Measurements from ENCODE around the gene KIF25.

DNA sequence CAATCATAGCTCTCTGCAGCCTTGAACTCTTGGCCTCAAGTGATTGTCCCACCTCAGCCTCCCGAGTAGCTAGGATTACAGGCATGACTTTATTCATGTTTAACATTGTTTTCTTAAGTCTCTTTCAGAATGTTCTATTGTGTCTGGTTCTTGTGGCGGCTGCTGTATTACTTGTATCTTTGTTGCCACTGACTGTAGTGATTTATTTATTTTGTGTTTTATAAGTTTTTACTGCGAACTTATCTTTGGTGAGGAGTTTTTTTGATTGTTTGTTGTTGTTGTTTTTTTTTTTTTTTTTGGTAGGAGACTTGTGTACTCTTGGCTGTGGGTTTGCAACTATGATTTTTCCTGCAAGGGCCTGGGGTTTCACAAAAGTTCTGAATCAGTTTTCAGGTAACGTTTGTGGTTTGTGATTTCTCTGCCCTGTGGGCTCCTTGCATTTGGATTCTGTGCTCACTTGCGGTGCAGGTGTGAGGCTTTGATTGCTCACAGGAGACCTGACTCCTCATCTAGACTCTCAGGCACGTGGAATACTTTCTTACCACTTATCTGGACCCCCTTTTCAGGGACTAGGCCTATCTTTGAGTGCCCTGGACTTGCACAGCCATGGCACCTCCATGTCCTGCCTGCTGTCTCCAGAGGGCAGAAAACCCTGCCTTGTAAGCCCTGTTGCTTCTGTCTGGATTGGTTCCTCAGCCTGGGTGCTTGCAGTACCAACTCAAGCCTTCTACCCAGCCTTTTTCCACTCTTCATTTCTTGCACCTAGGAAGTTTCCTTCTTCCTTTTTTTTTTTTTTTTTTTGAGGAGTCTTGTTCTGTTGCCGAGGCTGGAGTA is 25.2 kb downstream of the KIF25 start:
- TF ChIP-seq CTCF (conservative IDR thresholded peaks at IDR 0.05; ENCODE audit: low read length), result no peak
- no peak for TF ChIP-seq EZH2phosphoT487 (IDR thresholded peaks at IDR 0.05; ENCODE audit: borderline replicate concordance)

All from Loucy (cell line).